Measurements from ENCODE around the gene LALBA. TPM values are rescaled to one million over a fixed set of nuclear protein-coding genes. Genes with fewer than 3 reads are reported as not detected.
"Not testable (repeated sequence)": the region's sequence is repeated elsewhere in the genome, so short reads cannot be mapped to it uniquely, and the experiment has no call there.

The LALBA gene
- polyA plus RNA-seq, 3 donors, result not detected

GRCh38 chr12:48556631-48557030, 13.2 kb downstream of the LALBA start:
- intact Hi-C loops (cut with micrococcal nuclease), result no loop called here
- Histone ChIP-seq H3K4me2 (replicated peaks; ENCODE audit: extremely low read depth, low read length, poor library complexity, severe bottlenecking) (no peak overlapping the region), H3K9ac (ENCODE audit: insufficient read depth, low read length, poor library complexity, severe bottlenecking) (no peak overlapping the region), H3K27me3 (ENCODE audit: control insufficient read depth in 2 of 2, insufficient read depth in 2 of 2, low read length in 2 of 2) (no peaks in the 10 kb centered on the region), H3K79me2 (ENCODE audit: insufficient read depth, low read length) (no peaks in the 10 kb centered on the region), H3K9me3 (replicated peaks in 1 of 2; ENCODE audit: control insufficient read depth in 1 of 2, insufficient read depth in 1 of 2, low read length in 2 of 2) (no peaks in the 10 kb centered on the region), H3K36me3 (replicated peaks in 1 of 2; ENCODE audit: control insufficient read depth in 1 of 2, insufficient read depth in 2 of 2, low read length in 2 of 2) (no peaks in the 10 kb centered on the region), H3K27ac (ENCODE audit: low read depth in 1 of 2, low read length in 2 of 2) (no peak overlapping the region), H2AFZ (ENCODE audit: insufficient read depth, low read depth, low read length, poor library complexity, severe bottlenecking) (no peak overlapping the region), H3K4me3 (replicated peaks in 1 of 3; ENCODE audit: low read depth in 2 of 3, low read length in 3 of 3) (no peak overlapping the region), H4K20me1 (ENCODE audit: insufficient read depth, low read length) (no peaks in the 10 kb centered on the region), H3K4me1 (ENCODE audit: control insufficient read depth in 1 of 2, insufficient read depth in 2 of 2, low read length in 2 of 2) (no peaks in the 10 kb centered on the region)
- Mint-ChIP-seq H3K9me3 (peaks cover 0 to 6% (median 3%) of the 10 kb centered on the region in 7 donors), H3K36me3 (no peaks in the 10 kb centered on the region), H3K4me3 (no peak overlapping the region), H3K27ac (no peak overlapping the region), H3K27me3 (ENCODE audit: low read depth in 3 of 3) (peaks cover 1 to 7% (median 4%) of the 10 kb centered on the region in 3 donors), H3K4me1 (peaks cover 6% of the 10 kb centered on the region)
- TF ChIP-seq CTCF (IDR thresholded peaks at IDR 0.05), result no peak
- 100% methylated on average over 3 of the region's 6 CpGs for WGBS (ENCODE audit: insufficient coverage)
- DNase-seq, result no peak

DNA sequence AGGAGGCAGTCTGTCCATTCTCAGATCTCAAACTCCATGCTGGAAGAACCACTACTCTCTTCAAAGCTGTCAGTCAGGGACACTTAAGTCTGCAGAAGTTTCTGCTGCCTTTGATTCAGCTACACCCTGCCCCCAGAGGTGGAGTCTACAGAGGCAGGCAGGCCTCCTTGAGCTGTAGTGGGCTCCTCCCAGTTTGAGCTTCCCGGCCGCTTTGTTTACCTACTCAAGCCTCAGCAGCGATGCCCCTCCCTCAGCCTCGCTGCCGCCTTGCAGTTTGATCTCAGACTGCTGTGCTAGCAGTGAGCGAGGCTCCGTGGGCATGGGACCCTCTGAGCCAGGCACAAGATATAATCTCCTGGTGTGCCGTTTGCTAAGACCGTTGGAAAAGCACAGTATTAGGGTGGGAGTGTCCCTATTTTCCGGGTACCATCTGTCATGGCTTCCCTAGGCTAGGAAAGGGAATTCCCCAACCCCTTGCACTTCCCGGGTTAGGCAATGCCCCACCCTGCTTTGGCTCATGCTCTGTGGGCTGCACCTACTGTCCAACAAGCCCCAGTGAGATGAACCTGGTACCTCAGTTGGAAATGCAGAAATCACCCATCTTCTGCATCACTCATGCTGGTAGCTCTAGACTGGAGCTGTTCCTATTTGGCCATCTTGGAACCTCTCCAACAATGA, 16.0 kb downstream of the LALBA start:
- H3K27ac ChIP-seq (ENCODE audit: low read depth in 1 of 2, low read length in 2 of 2); H3K4me2 ChIP-seq (replicated peaks; ENCODE audit: extremely low read depth, low read length, poor library complexity, severe bottlenecking); H4K20me1 ChIP-seq (ENCODE audit: insufficient read depth, low read length); H3K4me3 ChIP-seq (replicated peaks in 1 of 3; ENCODE audit: low read depth in 2 of 3, low read length in 3 of 3); H3K4me1 Mint-ChIP-seq; H3K27me3 Mint-ChIP-seq (ENCODE audit: low read depth in 3 of 3); H3K36me3 Mint-ChIP-seq; H3K4me1 ChIP-seq (ENCODE audit: control insufficient read depth in 1 of 2, insufficient read depth in 2 of 2, low read length in 2 of 2); H3K27me3 ChIP-seq (ENCODE audit: control insufficient read depth in 2 of 2, insufficient read depth in 2 of 2, low read length in 2 of 2); H2AFZ ChIP-seq (ENCODE audit: insufficient read depth, low read depth, low read length, poor library complexity, severe bottlenecking); DNase-seq; H3K36me3 ChIP-seq (replicated peaks in 1 of 2; ENCODE audit: control insufficient read depth in 1 of 2, insufficient read depth in 2 of 2, low read length in 2 of 2); H3K9ac ChIP-seq (ENCODE audit: insufficient read depth, low read length, poor library complexity, severe bottlenecking); H3K79me2 ChIP-seq (ENCODE audit: insufficient read depth, low read length); H3K9me3 ChIP-seq (replicated peaks in 1 of 2; ENCODE audit: control insufficient read depth in 1 of 2, insufficient read depth in 1 of 2, low read length in 2 of 2); H3K4me3 Mint-ChIP-seq; intact Hi-C loops (cut with micrococcal nuclease): not testable (repeated sequence)
- 97% methylated on average over 10 of the region's 11 CpGs for WGBS (ENCODE audit: insufficient coverage)
- Mint-ChIP-seq H3K9me3 (peaks cover 3 to 12% (median 10%) of the 10 kb centered on the region in 7 donors), H3K27ac (peak overlapping the region in 1 of 7 donors; percentile 43)

GRCh38 chr12:48551636-48552035, 18.2 kb downstream of the LALBA start:
- H3K9me3 ChIP-seq (replicated peaks in 1 of 2; ENCODE audit: control insufficient read depth in 1 of 2, insufficient read depth in 1 of 2, low read length in 2 of 2); H2AFZ ChIP-seq (ENCODE audit: insufficient read depth, low read depth, low read length, poor library complexity, severe bottlenecking); H3K36me3 Mint-ChIP-seq; H3K79me2 ChIP-seq (ENCODE audit: insufficient read depth, low read length); intact Hi-C loops (cut with micrococcal nuclease); H3K4me1 Mint-ChIP-seq; H3K27ac Mint-ChIP-seq; H4K20me1 ChIP-seq (ENCODE audit: insufficient read depth, low read length); H3K27me3 ChIP-seq (ENCODE audit: control insufficient read depth in 2 of 2, insufficient read depth in 2 of 2, low read length in 2 of 2); DNase-seq; H3K4me3 ChIP-seq (replicated peaks in 1 of 3; ENCODE audit: low read depth in 2 of 3, low read length in 3 of 3); H3K4me1 ChIP-seq (ENCODE audit: control insufficient read depth in 1 of 2, insufficient read depth in 2 of 2, low read length in 2 of 2); H3K36me3 ChIP-seq (replicated peaks in 1 of 2; ENCODE audit: control insufficient read depth in 1 of 2, insufficient read depth in 2 of 2, low read length in 2 of 2); H3K9ac ChIP-seq (ENCODE audit: insufficient read depth, low read length, poor library complexity, severe bottlenecking); H3K4me2 ChIP-seq (replicated peaks; ENCODE audit: extremely low read depth, low read length, poor library complexity, severe bottlenecking); H3K4me3 Mint-ChIP-seq; H3K27me3 Mint-ChIP-seq (ENCODE audit: low read depth in 3 of 3); H3K27ac ChIP-seq (ENCODE audit: low read depth in 1 of 2, low read length in 2 of 2): not testable (repeated sequence)
- peaks cover 5 to 17% (median 12%) of the 10 kb centered on the region in 7 donors for H3K9me3 Mint-ChIP-seq
- whole genome bisulfite sequencing (ENCODE audit: insufficient coverage), result 100% methylated on average over 2 of the region's 13 CpGs

GRCh38 chr12:48547012-48547411, 22.8 kb downstream of the LALBA start:
- H3K27ac Mint-ChIP-seq; H3K27me3 ChIP-seq (ENCODE audit: control insufficient read depth in 2 of 2, insufficient read depth in 2 of 2, low read length in 2 of 2); H3K79me2 ChIP-seq (ENCODE audit: insufficient read depth, low read length); H3K36me3 ChIP-seq (replicated peaks in 1 of 2; ENCODE audit: control insufficient read depth in 1 of 2, insufficient read depth in 2 of 2, low read length in 2 of 2); DNase-seq; H3K36me3 Mint-ChIP-seq; H4K20me1 ChIP-seq (ENCODE audit: insufficient read depth, low read length); H3K9ac ChIP-seq (ENCODE audit: insufficient read depth, low read length, poor library complexity, severe bottlenecking); H2AFZ ChIP-seq (ENCODE audit: insufficient read depth, low read depth, low read length, poor library complexity, severe bottlenecking); H3K4me3 ChIP-seq (replicated peaks in 1 of 3; ENCODE audit: low read depth in 2 of 3, low read length in 3 of 3); H3K4me1 Mint-ChIP-seq; H3K27ac ChIP-seq (ENCODE audit: low read depth in 1 of 2, low read length in 2 of 2); H3K4me3 Mint-ChIP-seq; H3K4me1 ChIP-seq (ENCODE audit: control insufficient read depth in 1 of 2, insufficient read depth in 2 of 2, low read length in 2 of 2); intact Hi-C loops (cut with micrococcal nuclease); H3K4me2 ChIP-seq (replicated peaks; ENCODE audit: extremely low read depth, low read length, poor library complexity, severe bottlenecking); H3K9me3 ChIP-seq (replicated peaks in 1 of 2; ENCODE audit: control insufficient read depth in 1 of 2, insufficient read depth in 1 of 2, low read length in 2 of 2): not testable (repeated sequence)
- Mint-ChIP-seq H3K9me3 (peaks cover 4 to 17% (median 9%) of the 10 kb centered on the region in 7 donors), H3K27me3 (ENCODE audit: low read depth in 3 of 3) (peaks cover 8 to 26% (median 11%) of the 10 kb centered on the region in 3 donors)
- WGBS (ENCODE audit: insufficient coverage), result no CpG with 5 or more reads among the region's 3 CpGs

Measured in CD14-positive monocyte (primary cell).